WTC11 (cell line): ENCODE results near the gene C1QB.

ENCODE experiments used
- CTCF ChIP-seq: fragments of 200-600 bp; IDR thresholded peaks from 2 replicates; pipeline ENCODE4 v1.8.0; 2022; ENCODE audit warnings: antibody characterized with exemption
- GRHL2 ChIP-seq: fragments of 250-450 bp; sonication (Bioruptor Pico); IDR thresholded peaks from 2 replicates; pipeline ENCODE4 v1.8.0; 2022; ENCODE audit warnings: mild to moderate bottlenecking, moderate library complexity; ENCODE audit not compliant: insufficient replicate concordance, severe bottlenecking
- STAT6 ChIP-seq: sonication (generic); formaldehyde crosslinking; conservative IDR thresholded peaks from 2 replicates; pipeline ENCODE4 v1.8.1; 2023; ENCODE audit warnings: mild to moderate bottlenecking, low read depth, missing genetic modification reagents, moderate library complexity
- ZNF281 ChIP-seq: sonication (generic); formaldehyde crosslinking; IDR thresholded peaks from 2 replicates; pipeline ENCODE4 v1.8.0; 2023; ENCODE audit warnings: mild to moderate bottlenecking, missing genetic modification reagents
- ZNF416 ChIP-seq: fragments of 250-450 bp; sonication (Bioruptor Pico); IDR thresholded peaks from 2 replicates; pipeline ENCODE4 v1.9.0; 2021; ENCODE audit warnings: mild to moderate bottlenecking, inconsistent platforms

- TF ChIP-seq CTCF, result no peak
- TF ChIP-seq ZNF281 (CRISPR knock-in tag), result no peak
- TF ChIP-seq ZNF416 (CRISPR knock-in tag), result no peak
- no peak for TF ChIP-seq GRHL2 (CRISPR knock-in tag)
- TF ChIP-seq STAT6, result no peak
These were observed 2.8 kb upstream of the C1QB start for GRCh38 chr1:22650089-22650693.
